GM23338 (cell line): ENCODE results near the gene METTL6.

ENCODE experiments used
- CREB1 ChIP-seq: fragments of 250-450 bp; sonication (Bioruptor Pico); IDR thresholded peaks from 2 replicates; pipeline ENCODE4 v1.5.0; 2020; ENCODE audit warnings: low read depth, mild to moderate bottlenecking, moderate library complexity
- REST ChIP-seq: IDR thresholded peaks from one replicate; pipeline ENCODE4 v1.6.1; 2018; ENCODE audit warnings: antibody characterized with exemption; ENCODE audit not compliant: unreplicated experiment
- TF ChIP-seq, protein P1 (sequence below), 2 experiments: fragments of 200-600 bp in 1 of 2; sonication (generic) in 1 of 2; conservative IDR thresholded peaks; 2 replicates each; pipeline versions ENCODE4 v1.5.1 to v1.6.1; 2016 to 2017; ENCODE audit warnings: antibody characterized with exemption in 2 of 2, low read depth in 2 of 2, mild to moderate bottlenecking in 2 of 2, moderate library complexity in 1 of 2

GRCh38 chr3:15434756-15435155, 7.4 kb upstream of the METTL6 start:
- TF ChIP-seq, protein P1, sequence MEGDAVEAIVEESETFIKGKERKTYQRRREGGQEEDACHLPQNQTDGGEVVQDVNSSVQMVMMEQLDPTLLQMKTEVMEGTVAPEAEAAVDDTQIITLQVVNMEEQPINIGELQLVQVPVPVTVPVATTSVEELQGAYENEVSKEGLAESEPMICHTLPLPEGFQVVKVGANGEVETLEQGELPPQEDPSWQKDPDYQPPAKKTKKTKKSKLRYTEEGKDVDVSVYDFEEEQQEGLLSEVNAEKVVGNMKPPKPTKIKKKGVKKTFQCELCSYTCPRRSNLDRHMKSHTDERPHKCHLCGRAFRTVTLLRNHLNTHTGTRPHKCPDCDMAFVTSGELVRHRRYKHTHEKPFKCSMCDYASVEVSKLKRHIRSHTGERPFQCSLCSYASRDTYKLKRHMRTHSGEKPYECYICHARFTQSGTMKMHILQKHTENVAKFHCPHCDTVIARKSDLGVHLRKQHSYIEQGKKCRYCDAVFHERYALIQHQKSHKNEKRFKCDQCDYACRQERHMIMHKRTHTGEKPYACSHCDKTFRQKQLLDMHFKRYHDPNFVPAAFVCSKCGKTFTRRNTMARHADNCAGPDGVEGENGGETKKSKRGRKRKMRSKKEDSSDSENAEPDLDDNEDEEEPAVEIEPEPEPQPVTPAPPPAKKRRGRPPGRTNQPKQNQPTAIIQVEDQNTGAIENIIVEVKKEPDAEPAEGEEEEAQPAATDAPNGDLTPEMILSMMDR (conservative IDR thresholded peaks at IDR 0.05; ENCODE audit: low read depth in 2 of 2), result no peak
- TF ChIP-seq CREB1 (CRISPR knock-in tag), result no peak
- peak; percentile 65 for TF ChIP-seq REST
